ENCODE results near the gene CCDC182.

CCDC182 gene

GRCh38 chr17:57697891-57698711, 47.0 kb downstream of the CCDC182 start:
- no peak for DNase-seq (ENCODE audit: low spot score)

GRCh38 chr17:57697197-57697596, 47.9 kb downstream of the CCDC182 start:
- DNase-seq (ENCODE audit: low spot score), result no peak

DNA sequence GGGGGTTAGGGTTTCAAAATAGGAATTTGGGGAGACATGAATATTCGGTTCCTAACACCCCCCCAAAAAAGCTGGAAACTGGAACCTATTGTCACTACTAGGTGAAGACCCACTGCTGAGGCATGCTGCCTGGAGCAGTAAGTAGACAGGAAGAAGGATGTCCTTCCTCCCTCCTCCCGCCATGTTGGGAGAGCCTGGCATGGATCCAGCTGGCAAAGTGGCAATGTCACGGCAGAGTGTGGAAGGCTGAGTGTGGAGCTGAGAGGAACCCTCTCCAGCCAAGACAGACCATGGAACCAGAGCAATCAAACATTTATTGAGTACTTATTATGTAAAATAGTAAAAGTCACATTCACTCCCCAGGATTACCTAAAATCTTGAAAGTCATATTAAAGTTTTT, 49.0 kb downstream of the CCDC182 start:
- DNase-seq (ENCODE audit: low spot score), result no peak

All from AG08396 (cell line).